Measurements from ENCODE around the gene MRPL28.

DNA sequence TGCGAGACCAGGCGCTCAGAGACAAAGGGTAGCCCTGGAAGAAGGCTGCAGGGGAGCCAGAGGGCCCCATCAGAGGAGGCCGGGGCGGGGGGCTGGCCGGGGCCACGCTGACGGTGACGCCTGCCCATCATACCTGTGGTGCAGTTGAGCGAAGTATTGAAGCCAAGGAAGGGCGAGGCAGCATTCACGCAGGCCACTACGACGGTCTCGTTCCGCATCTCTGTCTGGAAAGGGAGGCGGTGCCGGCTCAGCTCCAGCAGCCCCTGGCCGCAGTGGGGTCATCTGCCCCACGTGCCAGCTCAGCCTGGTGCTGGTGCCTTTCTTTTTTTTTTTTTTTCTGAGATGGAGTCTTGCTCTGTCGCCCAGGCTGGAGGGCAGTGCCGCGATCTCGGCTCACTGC, 4.9 kb upstream of the MRPL28 start:
- TF ChIP-seq, protein P1, sequence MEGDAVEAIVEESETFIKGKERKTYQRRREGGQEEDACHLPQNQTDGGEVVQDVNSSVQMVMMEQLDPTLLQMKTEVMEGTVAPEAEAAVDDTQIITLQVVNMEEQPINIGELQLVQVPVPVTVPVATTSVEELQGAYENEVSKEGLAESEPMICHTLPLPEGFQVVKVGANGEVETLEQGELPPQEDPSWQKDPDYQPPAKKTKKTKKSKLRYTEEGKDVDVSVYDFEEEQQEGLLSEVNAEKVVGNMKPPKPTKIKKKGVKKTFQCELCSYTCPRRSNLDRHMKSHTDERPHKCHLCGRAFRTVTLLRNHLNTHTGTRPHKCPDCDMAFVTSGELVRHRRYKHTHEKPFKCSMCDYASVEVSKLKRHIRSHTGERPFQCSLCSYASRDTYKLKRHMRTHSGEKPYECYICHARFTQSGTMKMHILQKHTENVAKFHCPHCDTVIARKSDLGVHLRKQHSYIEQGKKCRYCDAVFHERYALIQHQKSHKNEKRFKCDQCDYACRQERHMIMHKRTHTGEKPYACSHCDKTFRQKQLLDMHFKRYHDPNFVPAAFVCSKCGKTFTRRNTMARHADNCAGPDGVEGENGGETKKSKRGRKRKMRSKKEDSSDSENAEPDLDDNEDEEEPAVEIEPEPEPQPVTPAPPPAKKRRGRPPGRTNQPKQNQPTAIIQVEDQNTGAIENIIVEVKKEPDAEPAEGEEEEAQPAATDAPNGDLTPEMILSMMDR (IDR thresholded peaks at IDR 0.05; ENCODE audit: borderline replicate concordance, extremely low read depth, low read length, poor library complexity, severe bottlenecking): no peak
- TF ChIP-seq EZH2 (IDR thresholded peaks at IDR 0.05; ENCODE audit: borderline replicate concordance, low read depth, low read length, severe bottlenecking): no peak

Measured in DND-41 (cell line).